HEK293T (cell line): ENCODE data around the gene STPG3.

Source experiments
- CTCF ChIA-PET: fragments of 350-600 bp; formaldehyde crosslinking; extraction: SDS; loops from one replicate; lab custom pipeline; 2021; ENCODE audit warnings: antibody characterized with exemption, inconsistent platforms; lab: Yijun Ruan, JAX
- POLR2A ChIA-PET: fragments of 350-600 bp; formaldehyde crosslinking; extraction: SDS; loops from one replicate; lab custom pipeline; 2020; ENCODE audit warnings: antibody characterized with exemption, inconsistent platforms; lab: Yijun Ruan, JAX
- DNase-seq: peaks from one replicate; pipeline ENCODE4 v3.0.0; 2012; ENCODE audit warnings: mixed read lengths; ENCODE audit errors: extremely low spot score
- ARNT ChIP-seq: fragments of 450-650 bp; IDR thresholded peaks from 2 replicates; pipeline ENCODE4 v1.6.1; 2017; ENCODE audit warnings: mild to moderate bottlenecking
- BHLHE40 ChIP-seq: fragments of 450-650 bp; IDR thresholded peaks from 2 replicates; pipeline ENCODE4 v1.6.1; 2016; ENCODE audit warnings: mild to moderate bottlenecking, moderate library complexity, borderline replicate concordance
- CTBP1 ChIP-seq: fragments of 450-650 bp; IDR thresholded peaks from 2 replicates; pipeline ENCODE4 v1.6.1; 2016; ENCODE audit warnings: borderline replicate concordance
- ELF4 ChIP-seq: fragments of 450-650 bp; IDR thresholded peaks from 2 replicates; pipeline ENCODE4 v1.6.1; 2017; ENCODE audit warnings: antibody characterized with exemption
- FOXA1 ChIP-seq: fragments of 450-650 bp; IDR thresholded peaks from 2 replicates; pipeline ENCODE4 v1.6.1; 2016; ENCODE audit warnings: mild to moderate bottlenecking
- FOXK2 ChIP-seq: fragments of 450-650 bp; IDR thresholded peaks from 2 replicates; pipeline ENCODE4 v1.6.1; 2016; ENCODE audit warnings: mild to moderate bottlenecking
- FOXM1 ChIP-seq: fragments of 450-650 bp; IDR thresholded peaks from 2 replicates; pipeline ENCODE4 v1.6.1; 2017; ENCODE audit warnings: mild to moderate bottlenecking, borderline replicate concordance
- HDGF ChIP-seq: fragments of 450-650 bp; IDR thresholded peaks from 2 replicates; pipeline ENCODE4 v1.6.1; 2017; ENCODE audit warnings: antibody characterized with exemption, borderline replicate concordance
- L3MBTL2 ChIP-seq: fragments of 450-650 bp; conservative IDR thresholded peaks from 2 replicates; pipeline ENCODE4 v1.6.1; 2016; ENCODE audit warnings: mild to moderate bottlenecking
- LEF1 ChIP-seq: fragments of 450-650 bp; IDR thresholded peaks from 2 replicates; pipeline ENCODE4 v1.6.1; 2017; ENCODE audit warnings: mild to moderate bottlenecking, borderline replicate concordance
- NFRKB ChIP-seq: fragments of 450-650 bp; IDR thresholded peaks from 2 replicates; pipeline ENCODE4 v1.6.1; 2016; ENCODE audit warnings: mild to moderate bottlenecking, moderate library complexity
- SP1 ChIP-seq: fragments of 450-650 bp; IDR thresholded peaks from 2 replicates; pipeline ENCODE4 v1.6.1; 2017
- SUZ12 ChIP-seq: fragments of 450-650 bp; IDR thresholded peaks from 2 replicates; pipeline ENCODE4 v1.6.1; 2016; ENCODE audit warnings: mild to moderate bottlenecking
- TARDBP ChIP-seq: fragments of 450-650 bp; IDR thresholded peaks from 2 replicates; pipeline ENCODE4 v1.6.1; 2016
- ZNF384 ChIP-seq: fragments of 450-650 bp; IDR thresholded peaks from 2 replicates; pipeline ENCODE4 v1.6.1; 2016
- TF ChIP-seq, protein P1 (sequence below): fragments of 450-650 bp; IDR thresholded peaks from 2 replicates; pipeline ENCODE4 v1.6.1; 2016

Gene STPG3

DNA sequence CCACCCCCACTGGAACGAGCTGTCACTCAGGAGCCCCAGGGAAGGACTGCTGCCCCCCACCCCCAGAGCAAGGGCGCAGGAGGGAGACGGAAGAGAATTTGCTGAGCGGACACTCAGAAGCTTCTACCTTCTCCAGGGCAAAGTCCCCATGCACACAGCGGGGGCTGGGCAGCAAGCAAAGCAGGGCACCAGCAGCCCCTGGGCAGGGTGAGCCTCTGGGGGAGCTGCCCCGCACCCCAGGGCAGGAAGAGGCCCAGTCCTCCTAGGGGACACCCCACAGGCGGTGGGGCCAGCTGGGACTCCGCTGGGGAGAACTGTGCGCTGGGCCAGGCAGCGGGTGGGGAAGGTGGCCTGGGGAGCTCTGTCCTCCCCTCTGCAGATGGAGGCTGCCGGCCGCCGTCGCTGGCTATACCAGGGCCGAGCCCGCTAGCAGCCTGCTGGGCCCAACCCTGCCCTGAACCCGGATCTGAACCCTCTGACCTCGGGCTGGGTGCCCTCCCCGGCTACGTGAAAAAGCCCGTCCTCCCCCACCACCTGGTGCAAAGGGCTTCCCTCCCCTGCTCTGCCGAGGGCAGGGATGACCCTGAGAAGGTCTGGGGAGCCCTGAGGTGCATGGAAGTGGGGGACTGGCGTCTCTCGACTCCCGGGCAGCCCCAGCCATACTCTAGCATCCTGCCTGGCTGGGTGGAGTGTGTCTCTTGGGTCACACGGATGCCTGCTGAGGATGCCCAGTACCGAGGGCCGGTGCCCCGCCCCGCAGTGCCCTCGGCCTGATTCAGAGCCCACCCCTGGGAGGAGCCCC is 21.0 kb upstream of the STPG3 start:
- POLR2A ChIA-PET: interaction anchor here (0.9 kb wide), 1 partner anchor 26 kb away, joined by 4 read pairs; no protein-coding TSS in a partner anchor
- no peak for DNase-seq
- CTCF ChIA-PET: no interaction called here
- TF ChIP-seq, protein P1, sequence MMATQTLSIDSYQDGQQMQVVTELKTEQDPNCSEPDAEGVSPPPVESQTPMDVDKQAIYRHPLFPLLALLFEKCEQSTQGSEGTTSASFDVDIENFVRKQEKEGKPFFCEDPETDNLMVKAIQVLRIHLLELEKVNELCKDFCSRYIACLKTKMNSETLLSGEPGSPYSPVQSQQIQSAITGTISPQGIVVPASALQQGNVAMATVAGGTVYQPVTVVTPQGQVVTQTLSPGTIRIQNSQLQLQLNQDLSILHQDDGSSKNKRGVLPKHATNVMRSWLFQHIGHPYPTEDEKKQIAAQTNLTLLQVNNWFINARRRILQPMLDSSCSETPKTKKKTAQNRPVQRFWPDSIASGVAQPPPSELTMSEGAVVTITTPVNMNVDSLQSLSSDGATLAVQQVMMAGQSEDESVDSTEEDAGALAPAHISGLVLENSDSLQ: no peak
- TF ChIP-seq LEF1 (no peak), HDGF (no peak), ARNT (no peak), SP1 (no peak), ELF4 (no peak), TARDBP (no peak), CTBP1 (no peak), NFRKB (no peak), FOXK2 (no peak)

DNA sequence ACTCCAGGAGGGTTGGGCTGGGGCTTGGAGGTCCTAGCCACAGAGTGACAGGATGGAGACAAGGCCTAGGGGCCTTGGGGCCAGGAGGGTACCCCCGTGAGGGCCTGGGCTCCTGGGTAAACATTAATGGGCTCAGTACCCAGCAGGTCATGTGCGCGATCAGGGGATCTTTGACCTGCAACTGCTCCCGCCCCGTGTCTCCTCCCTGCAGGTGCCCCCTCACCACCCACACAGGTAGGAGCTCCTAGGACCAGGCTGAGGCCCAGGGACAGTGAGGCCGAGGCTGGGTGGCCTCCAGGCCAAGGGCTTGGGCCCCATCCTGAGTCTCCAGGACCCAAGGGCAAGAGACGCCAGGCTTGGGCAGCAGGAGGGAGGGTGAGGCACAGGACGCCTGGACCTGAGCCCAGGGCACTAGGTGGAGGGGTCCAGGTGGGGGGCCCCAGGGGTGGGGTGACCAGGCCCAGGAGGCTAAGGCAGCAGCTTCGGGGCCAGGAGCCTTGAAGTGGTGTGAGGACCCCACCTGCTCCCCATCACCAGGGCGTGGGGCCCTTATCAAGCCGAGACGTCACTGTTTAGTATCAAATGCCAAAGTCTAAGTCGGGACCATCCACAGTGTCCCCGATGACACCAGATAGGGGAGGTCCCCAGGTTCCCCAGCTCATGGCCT is 20.2 kb upstream of the STPG3 start, which contains the start of gene SLC34A3:
TSS of gene SLC34A3 (plus strand) at position 197 of the 667 bp plus-strand sequence. CDS start 802 bp downstream, outside the sequence.
- POLR2A ChIA-PET: no interaction called here
- no peak for TF ChIP-seq L3MBTL2
- no peak for TF ChIP-seq FOXM1
- no peak for TF ChIP-seq SUZ12
- no peak for TF ChIP-seq LEF1
- no peak for TF ChIP-seq ELF4
- no peak for TF ChIP-seq FOXK2
- no peak for TF ChIP-seq ARNT
- TF ChIP-seq HDGF: no peak
- no peak for TF ChIP-seq SP1
- no peak for TF ChIP-seq FOXA1
- no peak for TF ChIP-seq NFRKB
- no peak for TF ChIP-seq BHLHE40
- TF ChIP-seq, protein P1: no peak
- TF ChIP-seq TARDBP: no peak
- no peak for TF ChIP-seq CTBP1
- TF ChIP-seq ZNF384: no peak
- CTCF ChIA-PET: no interaction called here
- DNase-seq: no peak

DNA sequence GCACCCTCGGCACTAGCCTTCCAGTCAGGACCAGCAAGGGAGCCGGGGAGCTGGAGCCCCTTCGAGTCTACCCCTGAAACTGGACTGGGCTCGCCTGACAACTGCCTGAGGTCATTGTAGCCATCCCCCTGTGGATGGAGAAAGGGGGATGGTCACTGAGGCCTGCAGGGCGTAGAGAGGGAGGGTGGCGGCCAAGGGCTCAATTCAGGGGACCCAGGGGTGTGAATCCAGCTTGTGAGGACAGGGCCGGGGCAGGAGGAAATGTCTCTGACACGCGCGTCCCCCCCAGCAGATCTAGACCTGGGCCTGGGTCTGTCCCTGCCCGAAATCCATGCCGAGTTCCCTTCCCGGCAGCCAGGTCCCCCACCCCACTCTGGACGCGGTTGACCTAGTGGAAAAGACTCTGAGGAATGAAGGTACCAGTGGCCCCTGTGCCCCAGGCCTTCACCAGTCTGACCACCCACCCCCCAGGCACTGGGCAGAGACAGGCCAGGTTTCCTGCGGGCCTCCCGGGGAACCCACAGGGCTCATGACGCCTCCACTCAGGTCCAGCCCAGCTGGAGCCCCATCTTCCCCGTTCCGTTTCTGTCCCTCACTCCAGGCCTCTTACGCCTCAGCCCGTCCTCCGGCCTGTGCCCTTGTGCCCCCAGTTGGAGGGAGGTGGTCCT is 19.6 kb upstream of the STPG3 start:
- TF ChIP-seq, protein P1: no peak
- TF ChIP-seq FOXM1 (no peak), NFRKB (no peak), TARDBP (no peak), SUZ12 (no peak), ARNT (no peak), BHLHE40 (no peak), FOXK2 (no peak)
- POLR2A ChIA-PET: no interaction called here
- no peak for DNase-seq
- CTCF ChIA-PET: no interaction called here

DNA sequence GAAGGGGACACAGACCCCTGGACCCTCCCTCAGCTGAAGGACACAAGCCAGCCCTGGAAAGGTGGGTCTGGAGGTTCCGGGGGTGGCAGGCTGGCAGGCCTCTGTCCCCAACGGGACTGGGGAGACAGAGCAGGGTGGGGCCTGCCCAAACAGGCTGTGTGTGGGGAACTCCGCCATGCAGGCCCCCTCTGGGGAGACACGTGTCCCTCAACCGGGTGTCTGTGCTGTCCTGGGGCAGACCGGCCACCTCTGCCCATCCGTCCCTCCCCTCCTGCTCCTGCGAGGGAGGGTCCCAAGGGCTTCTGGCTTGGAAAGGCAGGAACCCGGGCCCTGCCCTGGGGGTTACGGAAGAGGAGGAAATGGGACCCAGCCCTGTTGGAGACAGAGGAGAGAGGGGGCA is 19.0 kb upstream of the STPG3 start:
- TF ChIP-seq HDGF: no peak
- no peak for TF ChIP-seq FOXM1
- TF ChIP-seq FOXA1: no peak
- TF ChIP-seq L3MBTL2: no peak
- TF ChIP-seq SUZ12: no peak
- no peak for TF ChIP-seq FOXK2
- TF ChIP-seq TARDBP: no peak
- TF ChIP-seq NFRKB: no peak
- TF ChIP-seq LEF1: no peak
- no peak for TF ChIP-seq ARNT
- no peak for TF ChIP-seq ZNF384
- no peak for TF ChIP-seq SP1
- TF ChIP-seq BHLHE40: no peak
- TF ChIP-seq, protein P1: no peak
- ChIA-PET CTCF (no interaction called here), POLR2A (no interaction called here)
- no peak for DNase-seq

DNA sequence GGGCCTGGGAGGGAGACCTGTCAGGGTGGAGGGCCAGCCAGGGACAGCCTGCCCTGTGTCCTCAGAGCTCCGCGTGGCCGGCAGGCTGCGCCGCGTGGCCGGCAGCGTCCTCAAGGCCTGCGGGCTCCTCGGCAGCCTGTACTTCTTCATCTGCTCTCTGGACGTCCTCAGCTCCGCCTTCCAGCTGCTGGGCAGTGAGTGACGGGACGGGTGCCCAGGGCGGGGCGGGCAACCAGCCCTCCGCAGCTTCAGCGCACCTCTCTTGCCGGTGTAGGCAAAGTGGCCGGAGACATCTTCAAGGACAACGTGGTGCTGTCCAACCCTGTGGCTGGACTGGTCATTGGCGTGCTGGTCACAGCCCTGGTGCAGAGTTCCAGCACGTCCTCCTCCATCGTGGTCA is 18.6 kb upstream of the STPG3 start:
- ChIA-PET POLR2A (no interaction called here), CTCF (no interaction called here)
- TF ChIP-seq, protein P1: no peak
- no peak for TF ChIP-seq FOXK2
- no peak for TF ChIP-seq SUZ12
- no peak for TF ChIP-seq SP1
- TF ChIP-seq FOXA1: no peak
- no peak for TF ChIP-seq FOXM1
- no peak for TF ChIP-seq ZNF384

More for the DNA sequence above, 18.6 kb upstream of the STPG3 start:
- DNase-seq: no peak
